Measurements from ENCODE around the gene SCUBE3.

Gene SCUBE3

DNA sequence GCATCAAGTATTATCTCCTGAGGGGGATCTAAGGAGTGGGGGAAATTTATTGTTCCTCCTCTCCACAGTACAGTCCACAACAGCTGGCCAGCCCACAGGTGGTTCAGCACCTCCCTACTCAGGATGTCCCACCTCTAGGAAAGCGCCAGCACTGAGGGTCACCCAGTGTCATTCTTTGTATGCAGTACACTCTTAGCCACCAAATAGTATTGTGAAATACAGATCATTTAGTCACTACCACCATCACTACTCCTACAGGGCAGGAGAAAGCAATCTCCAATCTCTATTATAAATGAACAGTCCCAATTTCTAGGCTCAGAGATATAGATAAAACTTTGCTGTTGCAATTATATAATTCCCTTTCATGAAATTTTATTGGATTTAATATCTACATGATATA lies 39.5 kb downstream of the SCUBE3 start:
- TF ChIP-seq CTCF (IDR thresholded peaks at IDR 0.05; ENCODE audit: unreplicated experiment in 3 of 3), result no peak
- Mint-ChIP-seq H3K9me3 (no peaks in the 10 kb centered on the region), H3K4me3 (no peak overlapping the region)

DNA sequence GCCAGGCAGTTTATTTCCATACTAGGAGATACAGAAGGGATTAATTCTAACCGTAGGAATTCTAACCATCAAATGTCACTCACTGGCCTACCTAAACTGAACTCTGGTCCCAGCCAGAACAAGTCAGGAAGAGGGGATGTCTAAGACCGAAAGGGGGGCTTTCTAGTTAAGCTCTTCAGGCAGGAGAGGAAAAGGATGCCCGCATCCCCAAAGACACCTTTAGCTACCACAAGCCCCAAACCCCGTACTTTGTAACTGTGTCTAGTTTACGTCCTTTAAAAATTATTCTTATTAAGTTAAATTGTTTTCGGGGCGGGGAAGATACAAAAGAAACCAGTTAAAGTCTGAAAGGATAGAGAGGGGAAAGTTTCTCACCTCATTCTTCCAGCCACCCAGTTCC lies 44.6 kb downstream of the SCUBE3 start:
- no peaks in the 10 kb centered on the region for H3K36me3 Mint-ChIP-seq (ENCODE audit: low read depth)
- no peaks in the 10 kb centered on the region for H3K27me3 Mint-ChIP-seq (ENCODE audit: low read depth)
- H3K4me3 Mint-ChIP-seq, result peak overlapping the region; percentile 90 to 100 (median 99)
- H3K27ac Mint-ChIP-seq, result peak overlapping the region; percentile 92 to 96 (median 95)
- no peaks in the 10 kb centered on the region for H3K9me3 Mint-ChIP-seq
- peaks cover 31% of the 10 kb centered on the region for H3K4me1 Mint-ChIP-seq
- no peak for TF ChIP-seq CTCF (IDR thresholded peaks at IDR 0.05; ENCODE audit: unreplicated experiment in 3 of 3)

More for the DNA sequence above, 39.5 kb downstream of the SCUBE3 start:
- Mint-ChIP-seq H3K27me3 (ENCODE audit: low read depth) (no peaks in the 10 kb centered on the region), H3K4me1 (peaks cover 12% of the 10 kb centered on the region), H3K27ac (no peak overlapping the region), H3K36me3 (ENCODE audit: low read depth) (peaks cover 18% of the 10 kb centered on the region)

DNA sequence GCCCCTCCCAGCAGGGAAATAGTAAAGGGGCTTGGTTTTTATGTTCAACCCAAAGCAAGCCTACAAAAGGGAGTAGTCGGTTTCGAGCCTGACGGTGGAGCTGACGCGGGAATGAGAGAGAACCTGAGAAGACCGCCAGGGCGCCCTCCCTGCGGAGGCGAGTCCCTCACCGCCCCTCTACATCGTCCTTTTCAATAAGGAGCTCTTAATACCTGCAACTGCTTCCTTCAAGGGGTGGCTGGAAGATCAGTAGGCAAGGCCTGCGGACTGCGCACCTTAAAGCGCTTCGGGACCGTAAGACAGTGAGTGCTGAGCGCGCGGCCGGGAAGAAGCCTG lies 45.1 kb downstream of the SCUBE3 start:
- Mint-ChIP-seq H3K27ac (peak overlapping the region; percentile 92 to 96 (median 95)), H3K36me3 (ENCODE audit: low read depth) (no peaks in the 10 kb centered on the region), H3K9me3 (no peaks in the 10 kb centered on the region), H3K4me3 (peak overlapping the region; percentile 90 to 100 (median 99)), H3K27me3 (ENCODE audit: low read depth) (no peaks in the 10 kb centered on the region), H3K4me1 (peaks cover 30% of the 10 kb centered on the region)
- peak in 1 of 3 experiments; percentile 10 for TF ChIP-seq CTCF (IDR thresholded peaks at IDR 0.05; ENCODE audit: unreplicated experiment in 3 of 3)

DNA sequence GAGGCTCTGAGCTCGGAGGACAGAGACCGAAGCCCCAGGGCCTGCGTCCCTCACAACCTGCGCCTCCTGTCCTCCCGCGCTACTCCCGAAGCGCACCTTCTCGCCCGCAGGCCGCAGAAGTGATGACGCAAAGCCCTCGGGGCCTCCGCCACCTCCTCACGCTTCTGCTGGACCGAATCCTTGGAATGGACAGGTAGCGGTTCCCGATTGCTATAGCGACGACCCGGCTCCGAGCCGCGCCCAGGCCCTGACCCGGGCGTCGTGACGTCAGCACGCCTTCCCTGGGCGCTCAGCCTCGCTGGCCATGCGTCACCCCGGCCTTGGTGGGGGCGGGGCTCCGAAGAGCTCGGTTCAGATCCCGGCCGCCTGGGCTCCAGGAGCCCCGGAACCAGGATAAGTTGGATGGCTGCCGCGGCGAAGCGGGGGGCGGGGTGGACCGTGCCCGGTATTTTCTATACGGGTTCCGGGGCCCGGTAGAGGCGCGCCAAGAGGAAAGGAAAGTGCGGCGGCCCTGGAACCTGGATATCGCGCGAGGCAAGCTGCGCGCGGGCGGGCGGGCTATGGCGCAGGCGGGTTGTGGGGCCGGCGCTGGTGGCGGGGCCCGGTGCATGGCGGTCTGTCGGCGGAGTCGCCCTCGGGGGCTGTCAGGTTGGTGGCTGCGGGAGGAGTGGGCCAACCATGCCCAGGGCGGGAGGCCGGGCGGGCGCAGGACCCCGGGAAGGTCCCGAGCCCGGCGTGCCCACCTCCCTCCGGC lies 45.6 kb downstream of the SCUBE3 start, which contains the start of gene ZNF76:
ZNF76 (plus strand) TSS at position 542 of the 754 bp plus-strand sequence. CDS start 21,417 bp downstream, outside the sequence.
- no peaks in the 10 kb centered on the region for H3K9me3 Mint-ChIP-seq
- peak within 1 kb of the TSS; percentile 90 to 100 (median 99) for H3K4me3 Mint-ChIP-seq
- no peaks in the 10 kb centered on the region for H3K36me3 Mint-ChIP-seq (ENCODE audit: low read depth)
- peaks cover 34% of the 10 kb centered on the region for H3K4me1 Mint-ChIP-seq
- H3K27ac Mint-ChIP-seq, result peak within 1 kb of the TSS; percentile 92 to 97 (median 96)
- H3K27me3 Mint-ChIP-seq (ENCODE audit: low read depth), result no peaks in the 10 kb centered on the region
- no peak for TF ChIP-seq CTCF (IDR thresholded peaks at IDR 0.05; ENCODE audit: unreplicated experiment in 3 of 3)

DNA sequence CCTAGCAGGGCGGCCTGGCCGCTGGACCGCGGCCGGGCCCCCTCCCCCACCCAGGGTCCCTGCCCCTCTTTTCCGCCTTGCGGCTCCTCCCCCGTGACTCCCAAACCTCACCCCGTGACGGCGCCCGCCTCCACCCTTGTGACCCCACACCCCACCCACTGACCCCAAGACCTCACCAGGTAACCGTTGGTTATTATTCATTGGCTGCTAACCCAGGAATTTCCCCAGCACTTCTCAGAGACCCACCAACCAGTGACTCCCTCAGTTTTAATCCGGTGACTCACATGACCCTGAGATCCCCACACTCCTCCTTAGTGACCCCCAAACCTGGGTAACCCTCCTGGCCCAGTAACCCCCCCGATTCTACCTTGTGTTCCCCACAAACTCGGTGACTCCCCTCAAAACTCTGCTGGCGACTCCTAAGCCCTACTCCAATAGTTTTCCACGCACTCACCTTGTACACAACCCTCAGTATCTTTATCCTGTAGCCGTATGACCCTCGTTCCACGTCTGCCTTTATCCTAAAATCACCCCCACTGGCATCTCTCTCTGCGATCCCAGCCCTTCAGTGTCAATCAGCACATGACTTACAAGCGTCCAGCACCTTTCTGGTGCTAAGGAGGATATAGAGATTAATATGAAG lies 46.3 kb downstream of the SCUBE3 start:
- no peaks in the 10 kb centered on the region for H3K9me3 Mint-ChIP-seq
- no peak for TF ChIP-seq CTCF (IDR thresholded peaks at IDR 0.05; ENCODE audit: unreplicated experiment in 3 of 3)
- H3K4me1 Mint-ChIP-seq, result peaks cover 34% of the 10 kb centered on the region
- H3K27me3 Mint-ChIP-seq (ENCODE audit: low read depth), result no peaks in the 10 kb centered on the region
- no peaks in the 10 kb centered on the region for H3K36me3 Mint-ChIP-seq (ENCODE audit: low read depth)
- H3K4me3 Mint-ChIP-seq, result peak overlapping the region; percentile 90 to 98 (median 96)
- H3K27ac Mint-ChIP-seq, result peak overlapping the region; percentile 92 to 97 (median 96)
